CD4-positive, alpha-beta T cell treated with Interleukin-15 for 1 hour (primary cell): ENCODE results near the gene PPP1R18.
A peak's percentile ranks its signal among the peaks of the same experiment; 100 is the strongest.
"Not testable (repeated sequence)": the region's sequence is repeated elsewhere in the genome, so short reads cannot be mapped to it uniquely, and the experiment has no call there.

Experiments
- DNase-seq: peaks from one replicate; pipeline ENCODE4 v3.0.0-alpha.2; 2020

Gene PPP1R18, protein sequence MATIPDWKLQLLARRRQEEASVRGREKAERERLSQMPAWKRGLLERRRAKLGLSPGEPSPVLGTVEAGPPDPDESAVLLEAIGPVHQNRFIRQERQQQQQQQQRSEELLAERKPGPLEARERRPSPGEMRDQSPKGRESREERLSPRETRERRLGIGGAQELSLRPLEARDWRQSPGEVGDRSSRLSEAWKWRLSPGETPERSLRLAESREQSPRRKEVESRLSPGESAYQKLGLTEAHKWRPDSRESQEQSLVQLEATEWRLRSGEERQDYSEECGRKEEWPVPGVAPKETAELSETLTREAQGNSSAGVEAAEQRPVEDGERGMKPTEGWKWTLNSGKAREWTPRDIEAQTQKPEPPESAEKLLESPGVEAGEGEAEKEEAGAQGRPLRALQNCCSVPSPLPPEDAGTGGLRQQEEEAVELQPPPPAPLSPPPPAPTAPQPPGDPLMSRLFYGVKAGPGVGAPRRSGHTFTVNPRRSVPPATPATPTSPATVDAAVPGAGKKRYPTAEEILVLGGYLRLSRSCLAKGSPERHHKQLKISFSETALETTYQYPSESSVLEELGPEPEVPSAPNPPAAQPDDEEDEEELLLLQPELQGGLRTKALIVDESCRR

GRCh38 chr6:30686009-30686907, at the start of gene PPP1R18:
TSS of gene PPP1R18 (minus strand) at chr6:30686645. CDS start at chr6:30686018, 627 bp downstream.
- peak; percentile 84 for DNase-seq

- no peak for DNase-seq
Observed at GRCh38 chr6:30735668-30736314, 49.3 kb upstream of the PPP1R18 start.

GRCh38 chr6:30732237-30732943, 45.9 kb upstream of the PPP1R18 start:
- no peak for DNase-seq

GRCh38 chr6:30730601-30731435, 44.4 kb upstream of the PPP1R18 start:
- DNase-seq = peak; percentile 85

DNA sequence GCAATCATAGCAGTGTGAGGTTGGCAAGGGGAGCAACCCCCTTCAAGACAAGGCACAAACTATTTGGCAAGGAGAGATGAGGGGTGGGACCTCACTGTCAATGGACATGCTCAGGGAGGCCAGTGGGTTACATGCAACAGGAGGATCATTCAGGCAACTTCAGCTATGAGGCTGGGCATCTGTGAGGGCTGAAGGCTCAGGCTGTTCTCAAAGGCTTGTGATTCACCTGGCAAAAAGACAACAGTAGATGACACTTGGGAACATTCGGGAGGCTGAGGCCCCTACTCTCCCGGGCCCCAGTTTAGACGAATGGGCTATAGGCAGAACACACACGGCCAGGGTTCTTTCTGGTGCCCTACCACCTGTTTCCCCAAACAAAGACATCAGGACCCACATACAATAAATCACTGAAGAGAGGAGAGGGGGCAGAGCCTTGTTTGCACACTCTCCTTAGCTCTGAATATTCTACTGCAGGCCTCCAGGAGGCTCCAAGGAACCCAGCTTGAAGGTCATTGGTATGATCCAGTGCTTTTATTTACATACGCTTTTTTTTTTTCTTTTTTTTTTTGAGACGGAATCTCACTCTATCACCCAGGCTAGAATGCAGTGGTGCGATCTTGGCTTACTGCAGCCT, 41.6 kb upstream of the PPP1R18 start:
- DNase-seq = no peak

- DNase-seq = no peak
Observed at GRCh38 chr6:30726506-30727413, 40.3 kb upstream of the PPP1R18 start.

- no peak for DNase-seq
Observed at GRCh38 chr6:30725713-30726505, 39.5 kb upstream of the PPP1R18 start.

DNA sequence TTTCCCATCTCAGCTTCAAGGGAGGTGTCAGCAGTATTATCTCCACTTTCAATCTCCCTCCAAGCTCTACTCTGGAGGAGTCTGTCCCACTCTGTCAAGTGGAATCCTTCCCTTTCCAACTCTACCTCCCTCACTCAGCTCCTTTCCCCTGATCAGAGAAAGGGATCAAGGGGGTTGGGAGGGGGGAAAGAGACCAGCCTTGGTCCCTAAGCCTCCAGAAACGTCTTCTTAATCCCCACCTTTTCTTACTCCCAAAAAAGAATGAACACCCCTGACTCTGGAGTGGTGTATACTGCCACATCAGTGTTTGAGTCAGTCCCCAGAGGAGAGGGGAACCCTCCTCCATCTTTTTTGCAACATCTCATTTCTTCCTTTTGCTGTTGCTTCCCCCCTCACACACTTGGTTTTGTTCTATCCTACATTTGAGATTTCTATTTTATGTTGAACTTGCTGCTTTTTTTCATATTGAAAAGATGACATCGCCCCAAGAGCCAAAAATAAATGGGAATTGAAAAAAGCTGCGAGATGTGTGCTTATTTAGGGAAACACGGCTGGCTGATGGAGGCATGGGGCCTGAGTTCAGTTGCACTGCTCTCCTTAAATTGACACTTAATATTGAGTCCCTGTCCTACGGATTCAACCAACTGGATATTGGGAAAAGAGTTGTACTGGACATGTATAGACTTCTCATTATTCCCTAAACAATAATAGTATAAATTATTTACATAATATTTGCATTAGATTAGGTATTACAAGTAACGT, 38.6 kb upstream of the PPP1R18 start:
- no peak for DNase-seq

DNA sequence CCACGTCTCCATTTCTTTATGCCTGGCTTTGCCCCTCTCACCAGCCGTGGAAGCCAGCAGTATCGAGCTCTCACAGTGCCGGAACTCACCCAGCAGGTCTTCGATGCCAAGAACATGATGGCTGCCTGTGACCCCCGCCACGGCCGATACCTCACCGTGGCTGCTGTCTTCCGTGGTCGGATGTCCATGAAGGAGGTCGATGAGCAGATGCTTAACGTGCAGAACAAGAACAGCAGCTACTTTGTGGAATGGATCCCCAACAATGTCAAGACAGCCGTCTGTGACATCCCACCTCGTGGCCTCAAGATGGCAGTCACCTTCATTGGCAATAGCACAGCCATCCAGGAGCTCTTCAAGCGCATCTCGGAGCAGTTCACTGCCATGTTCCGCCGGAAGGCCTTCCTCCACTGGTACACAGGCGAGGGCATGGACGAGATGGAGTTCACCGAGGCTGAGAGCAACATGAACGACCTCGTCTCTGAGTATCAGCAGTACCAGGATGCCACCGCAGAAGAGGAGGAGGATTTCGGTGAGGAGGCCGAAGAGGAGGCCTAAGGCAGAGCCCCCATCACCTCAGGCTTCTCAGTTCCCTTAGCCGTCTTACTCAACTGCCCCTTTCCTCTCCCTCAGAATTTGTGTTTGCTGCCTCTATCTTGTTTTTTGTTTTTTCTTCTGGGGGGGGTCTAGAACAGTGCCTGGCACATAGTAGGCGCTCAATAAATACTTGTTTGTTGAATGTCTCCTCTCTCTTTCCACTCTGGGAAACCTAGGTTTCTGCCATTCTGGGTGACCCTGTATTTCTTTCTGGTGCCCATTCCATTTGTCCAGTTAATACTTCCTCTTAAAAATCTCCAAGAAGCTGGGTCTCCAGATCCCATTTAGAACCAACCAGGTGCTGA, 37.6 kb upstream of the PPP1R18 start:
- not testable (repeated sequence) for DNase-seq

DNA sequence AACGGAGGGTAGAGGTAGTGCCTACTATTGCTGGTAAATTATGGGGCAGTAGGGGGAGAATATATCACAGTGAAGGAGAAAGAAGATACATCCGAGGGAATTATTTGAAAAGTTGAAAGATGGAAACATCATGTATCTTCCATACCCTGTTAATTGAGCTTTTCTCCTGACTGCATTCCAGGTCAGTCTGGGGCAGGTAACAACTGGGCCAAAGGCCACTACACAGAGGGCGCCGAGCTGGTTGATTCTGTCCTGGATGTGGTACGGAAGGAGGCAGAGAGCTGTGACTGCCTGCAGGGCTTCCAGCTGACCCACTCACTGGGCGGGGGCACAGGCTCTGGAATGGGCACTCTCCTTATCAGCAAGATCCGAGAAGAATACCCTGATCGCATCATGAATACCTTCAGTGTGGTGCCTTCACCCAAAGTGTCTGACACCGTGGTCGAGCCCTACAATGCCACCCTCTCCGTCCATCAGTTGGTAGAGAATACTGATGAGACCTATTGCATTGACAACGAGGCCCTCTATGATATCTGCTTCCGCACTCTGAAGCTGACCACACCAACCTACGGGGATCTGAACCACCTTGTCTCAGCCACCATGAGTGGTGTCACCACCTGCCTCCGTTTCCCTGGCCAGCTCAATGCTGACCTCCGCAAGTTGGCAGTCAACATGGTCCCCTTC, 36.9 kb upstream of the PPP1R18 start:
- not testable (repeated sequence) for DNase-seq

- peak; percentile 79 for DNase-seq
Observed at GRCh38 chr6:30722280-30723112, 36.1 kb upstream of the PPP1R18 start.

GRCh38 chr6:30722025-30722279, 35.5 kb upstream of the PPP1R18 start:
- DNase-seq = peak; percentile 59

DNA sequence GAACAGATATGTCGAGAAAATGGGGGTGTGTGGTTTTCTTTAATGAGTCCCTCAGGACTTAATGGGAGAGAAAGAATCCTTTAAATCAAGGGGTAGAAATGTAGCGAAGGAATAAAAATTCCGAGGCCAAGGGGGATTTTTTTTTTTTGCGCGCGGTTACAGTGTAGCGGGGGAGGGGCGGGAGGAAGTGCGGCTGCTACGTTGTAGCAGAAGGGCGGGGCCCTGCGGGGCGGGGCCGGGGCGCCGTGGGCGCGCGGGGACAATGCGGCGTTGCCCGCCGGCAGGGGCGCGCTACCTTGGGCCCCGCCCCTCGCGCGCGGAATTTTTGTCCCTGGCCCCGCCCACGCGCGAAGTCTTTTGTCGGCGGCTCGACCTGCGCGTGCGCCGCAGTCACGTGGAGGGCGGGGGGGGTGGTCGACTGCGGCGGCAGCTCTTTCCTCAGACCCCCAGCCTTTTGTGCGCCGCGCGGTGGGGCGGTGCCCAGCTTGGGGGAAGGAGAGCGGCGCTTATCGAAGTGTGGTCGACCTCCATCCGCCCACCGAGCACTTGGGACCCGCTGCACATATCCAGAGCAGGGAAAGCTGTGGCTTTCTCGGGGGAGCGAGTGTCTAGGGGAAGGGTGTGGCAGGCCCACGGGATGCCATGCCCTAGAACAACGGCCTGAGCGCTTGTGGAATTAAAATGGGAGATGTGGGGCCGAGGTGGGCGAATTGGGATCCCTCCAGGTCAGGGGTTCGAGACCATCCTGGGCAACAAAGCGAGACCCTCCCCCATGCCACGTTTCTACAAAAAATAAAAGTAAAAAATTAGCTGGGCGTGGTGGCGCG, 35.0 kb upstream of the PPP1R18 start:
- peak; percentile 93 for DNase-seq

- DNase-seq = peak; percentile 59
Observed at GRCh38 chr6:30720738-30721197, 34.3 kb upstream of the PPP1R18 start.
